Sigmoid colon (tissue), 7 donors: Measurements from ENCODE around the gene ZDHHC11B. TPM values are rescaled to one million over a fixed set of nuclear protein-coding genes. Genes with fewer than 3 reads are reported as not detected.
A peak's percentile ranks its signal among the peaks of the same experiment; 100 is the strongest.

Source experiments
- DNase-seq: peaks from one replicate; pipeline ENCODE4 v3.0.0-alpha.2; 2019
- H3K27ac ChIP-seq, 4 donors: fragments of 200-600 bp; sonication (generic); one replicate each; pipeline ENCODE4 v1.5.1; 2016 to 2019; ENCODE audit warnings: mild to moderate bottlenecking in 1 of 4
- H3K27me3 ChIP-seq, 3 donors: fragments of 200-600 bp; sonication (generic); one replicate each; pipeline ENCODE4 v1.5.1; 2019; ENCODE audit warnings: mild to moderate bottlenecking in 1 of 3
- H3K36me3 ChIP-seq, 4 donors: fragments of 200-600 bp; sonication (generic); one replicate each; pipeline ENCODE4 v1.5.1; 2016 to 2019
- H3K4me1 ChIP-seq, 4 donors: fragments of 200-600 bp; sonication (generic); one replicate each; pipeline ENCODE4 v1.5.1; 2017 to 2019
- H3K4me3 ChIP-seq, 4 donors: fragments of 200-600 bp; sonication (generic); one replicate each; pipeline ENCODE4 v1.5.1; 2017 to 2019; ENCODE audit warnings: mild to moderate bottlenecking in 2 of 4, moderate library complexity in 1 of 4
- H3K9me3 ChIP-seq, 4 donors: fragments of 200-600 bp in 3 of 4; sonication (generic) in 3 of 4; one replicate each; pipeline versions ENCODE4 v1.5.1 to v1.6.1; 2013 to 2019
- CTCF ChIP-seq, 4 experiments: fragments of 450-650 bp in 3 of 4; fragments of 200-600 bp in 1 of 4; IDR thresholded peaks; one replicate each; pipeline ENCODE4 v1.5.1; 2016 to 2019; ENCODE audit warnings: antibody characterized with exemption in 4 of 4, mild to moderate bottlenecking in 3 of 4, moderate library complexity in 2 of 4
- EP300 ChIP-seq, 4 donors: sonication (generic); formaldehyde crosslinking; IDR thresholded peaks; one replicate each; pipeline ENCODE4 v1.6.1; 2017; ENCODE audit warnings: antibody characterized with exemption in 4 of 4
- POLR2A ChIP-seq, 2 donors: fragments of 450-650 bp; IDR thresholded peaks; one replicate each; pipeline ENCODE4 v1.6.1; 2016; ENCODE audit warnings: antibody characterized with exemption in 2 of 2, mild to moderate bottlenecking in 2 of 2, moderate library complexity in 2 of 2
- POLR2AphosphoS5 ChIP-seq, 4 donors: sonication (generic); formaldehyde crosslinking; IDR thresholded peaks; one replicate each; pipeline ENCODE4 v1.6.1; 2017; ENCODE audit warnings: antibody characterized with exemption in 4 of 4
- WGBS, 2 donors: extraction: QIAGEN DNeasy Blood & Tissue Kit; methylation state at CpG; one replicate each; pipeline ENCODE4 v1.1.7; 2013; 5-methylcytosine and 5-hydroxymethylcytosine counted together
- intact Hi-C: fragments of 100-400 bp; cut with DNase I; formaldehyde crosslinking; loops from one replicate; pipeline ENCODE4 v1.15.1; 2023
- polyA plus RNA-seq, 3 donors: library from polyadenylated mRNA; stranded (reverse); fragments of 200-250 nt; gene quantifications; one replicate each; pipeline ENCODE4 v1.2.3, GENCODE V29; 2013
- total RNA-seq, 4 donors: library from RNA; depleted of rRNA; stranded (reverse); fragments of >200 nt; gene quantifications; one replicate each; pipeline ENCODE4 v1.1.0, GENCODE V29; 2016
- donor health status: healthy with polysubstance abuse.
- donor health status: Bipolar disorder and iron deficiency.
- donor health status: healthy.

The ZDHHC11B gene
- total and polyA plus RNA-seq, 7 donors: 0.46 to 12.7 (median 1.8) TPM; not detected in 1

- intact Hi-C loops: no loop called here
- TF ChIP-seq POLR2A (IDR thresholded peaks at IDR 0.05) (no peak), EP300 (IDR thresholded peaks at IDR 0.05) (no peak), POLR2AphosphoS5 (IDR thresholded peaks at IDR 0.05) (no peak), CTCF (IDR thresholded peaks at IDR 0.05) (no peak)
- Histone ChIP-seq H3K4me3 (no peak overlapping the region), H3K4me1 (peaks cover 0 to 48% (median 42%) of the 10 kb centered on the region in 4 donors), H3K36me3 (peaks cover 0 to 5% (median 2%) of the 10 kb centered on the region in 4 donors), H3K27me3 (no peaks in the 10 kb centered on the region), H3K27ac (no peak overlapping the region), H3K9me3 (no peaks in the 10 kb centered on the region)
- WGBS, 2 donors: 84% methylated on average over 36 of the region's 36 CpGs
- peak; percentile 51 for DNase-seq
These were observed 108.4 kb downstream of the ZDHHC11B start for GRCh38 chr5:675871-676698.

- Histone ChIP-seq H3K36me3 (peaks cover 0 to 5% (median 2%) of the 10 kb centered on the region in 4 donors), H3K27ac (no peak overlapping the region), H3K27me3 (no peaks in the 10 kb centered on the region), H3K4me1 (peaks cover 0 to 56% (median 43%) of the 10 kb centered on the region in 4 donors), H3K4me3 (no peak overlapping the region), H3K9me3 (no peaks in the 10 kb centered on the region)
- intact Hi-C loops: no loop called here
- TF ChIP-seq POLR2A (IDR thresholded peaks at IDR 0.05): no peak
- peak; percentile 59 for DNase-seq
- 82 to 84% methylated on average over 20 of the region's 20 CpGs for WGBS, 2 donors
These were observed 109.2 kb downstream of the ZDHHC11B start for GRCh38 chr5:675111-675870.

GRCh38 chr5:674630-675011 lies 109.9 kb downstream of the ZDHHC11B start:
- no peaks in the 10 kb centered on the region for H3K27me3 ChIP-seq
- peak; percentile 57 for DNase-seq
- no peak overlapping the region for H3K4me3 ChIP-seq
- peak overlapping the region in 3 of 4 donors; percentile 63 to 75 (median 67) for H3K27ac ChIP-seq
- WGBS, 2 donors: 67 to 78% methylated on average over 7 of the region's 7 CpGs
- no peaks in the 10 kb centered on the region for H3K9me3 ChIP-seq
- H3K36me3 ChIP-seq: peaks cover 0 to 5% (median 2%) of the 10 kb centered on the region in 4 donors
- H3K4me1 ChIP-seq: peaks cover 0 to 62% (median 47%) of the 10 kb centered on the region in 4 donors
- intact Hi-C loops: loop anchor here (5.0 kb wide), 1 partner anchor 108 kb away; the partner anchor contains the start of gene ZDHHC11B
- TF ChIP-seq POLR2AphosphoS5 (IDR thresholded peaks at IDR 0.05) (no peak), POLR2A (IDR thresholded peaks at IDR 0.05) (no peak), EP300 (IDR thresholded peaks at IDR 0.05) (no peak), CTCF (IDR thresholded peaks at IDR 0.05) (no peak)

GRCh38 chr5:673831-674629 lies 110.5 kb downstream of the ZDHHC11B start:
- Histone ChIP-seq H3K9me3 (no peaks in the 10 kb centered on the region), H3K27me3 (no peaks in the 10 kb centered on the region), H3K27ac (peak overlapping the region; percentile 31 to 75 (median 65)), H3K36me3 (peaks cover 0 to 5% (median 2%) of the 10 kb centered on the region in 4 donors), H3K4me3 (no peak overlapping the region), H3K4me1 (peaks cover 0 to 68% (median 52%) of the 10 kb centered on the region in 4 donors)
- no peak for TF ChIP-seq POLR2AphosphoS5 (IDR thresholded peaks at IDR 0.05)
- TF ChIP-seq EP300 (IDR thresholded peaks at IDR 0.05): no peak
- TF ChIP-seq POLR2A (IDR thresholded peaks at IDR 0.05): no peak
- TF ChIP-seq CTCF (IDR thresholded peaks at IDR 0.05): peak in 1 of 4 experiments; percentile 11
- peak; percentile 66 for DNase-seq
- 46 to 75% methylated on average over 27 of the region's 27 CpGs for WGBS, 2 donors
- intact Hi-C loops: loop anchor here (2.0 to 5.0 kb wide), 2 partner anchors 108 to 219 kb away; partner anchors contain the start of genes BRD9, TRIP13 and ZDHHC11B
